ENCODE results near the gene CTBS.

Gene CTBS

DNA sequence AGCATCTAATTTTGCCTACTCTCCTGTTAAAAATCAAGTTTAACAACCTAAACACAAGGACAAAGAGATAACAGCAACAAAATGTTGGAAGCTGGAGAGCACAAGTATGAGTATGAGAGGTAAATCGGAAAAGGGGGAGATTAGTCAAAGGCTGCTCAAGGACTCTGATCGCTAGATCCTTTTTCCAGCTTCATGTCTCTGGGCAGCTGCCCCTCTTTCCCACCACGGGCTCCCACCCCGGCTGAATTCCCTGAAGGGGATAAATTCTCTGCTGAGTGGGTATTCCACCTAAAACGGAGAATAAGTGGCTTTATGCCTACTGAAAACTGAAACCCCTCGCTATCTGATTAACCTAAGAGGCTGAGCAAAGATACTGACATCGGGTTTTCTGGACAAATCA, 696 bp upstream of the CTBS start:
- Histone ChIP-seq H3K4me1 (peaks cover 19% of the 10 kb centered on the region), H3K9me3 (no peaks in the 10 kb centered on the region), H3K27me3 (ENCODE audit: low read depth) (no peaks in the 10 kb centered on the region), H3K36me3 (replicated peaks) (no peaks in the 10 kb centered on the region), H3K4me3 (peak overlapping the region; percentile 54)
- DNase-seq (ENCODE audit: low spot score in 2 of 2) = no peak
- in situ Hi-C loops (cut with MboI; ENCODE audit: low sequenced_read_pairs) = no loop called here

DNA sequence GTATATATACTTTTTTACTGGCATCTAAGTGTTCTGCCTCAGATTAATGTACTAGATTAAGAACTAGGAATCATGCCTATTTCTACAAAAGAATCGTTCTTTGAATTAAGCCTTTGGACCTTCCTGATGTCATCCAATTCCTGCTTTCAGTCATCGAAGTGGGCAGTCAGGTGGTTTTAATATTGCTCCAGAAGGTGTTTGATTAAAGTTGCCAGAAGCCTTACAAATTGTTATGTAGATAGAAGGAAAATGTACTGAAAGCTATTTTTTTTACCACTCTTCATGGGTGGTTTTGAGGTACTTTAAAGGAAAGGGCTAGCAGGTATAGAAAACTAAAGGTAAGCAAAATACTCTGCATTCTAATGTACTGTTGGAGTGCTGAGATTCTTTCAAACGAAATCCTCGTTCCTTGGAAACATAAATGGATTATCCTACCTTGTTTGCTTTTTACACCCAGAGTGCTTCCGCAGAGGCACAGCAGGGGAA, 716 bp downstream of the CTBS start:
- no peak for DNase-seq (ENCODE audit: low spot score in 2 of 2)
- peaks cover 19% of the 10 kb centered on the region for H3K4me1 ChIP-seq
- H3K4me3 ChIP-seq = peak overlapping the region; percentile 54
- H3K9me3 ChIP-seq = no peaks in the 10 kb centered on the region
- H3K36me3 ChIP-seq (replicated peaks) = no peaks in the 10 kb centered on the region
- in situ Hi-C loops (cut with MboI; ENCODE audit: low sequenced_read_pairs) = no loop called here
- no peaks in the 10 kb centered on the region for H3K27me3 ChIP-seq (ENCODE audit: low read depth)

GRCh38 chr1:84571150-84571535, 3.1 kb downstream of the CTBS start:
- DNase-seq (ENCODE audit: low spot score in 2 of 2) = no peak
- in situ Hi-C loops (cut with MboI; ENCODE audit: low sequenced_read_pairs) = no loop called here
- no peaks in the 10 kb centered on the region for H3K27me3 ChIP-seq (ENCODE audit: low read depth)
- H3K36me3 ChIP-seq (replicated peaks) = no peaks in the 10 kb centered on the region
- H3K9me3 ChIP-seq = no peaks in the 10 kb centered on the region
- no peak overlapping the region for H3K4me3 ChIP-seq
- peaks cover 19% of the 10 kb centered on the region for H3K4me1 ChIP-seq

DNA sequence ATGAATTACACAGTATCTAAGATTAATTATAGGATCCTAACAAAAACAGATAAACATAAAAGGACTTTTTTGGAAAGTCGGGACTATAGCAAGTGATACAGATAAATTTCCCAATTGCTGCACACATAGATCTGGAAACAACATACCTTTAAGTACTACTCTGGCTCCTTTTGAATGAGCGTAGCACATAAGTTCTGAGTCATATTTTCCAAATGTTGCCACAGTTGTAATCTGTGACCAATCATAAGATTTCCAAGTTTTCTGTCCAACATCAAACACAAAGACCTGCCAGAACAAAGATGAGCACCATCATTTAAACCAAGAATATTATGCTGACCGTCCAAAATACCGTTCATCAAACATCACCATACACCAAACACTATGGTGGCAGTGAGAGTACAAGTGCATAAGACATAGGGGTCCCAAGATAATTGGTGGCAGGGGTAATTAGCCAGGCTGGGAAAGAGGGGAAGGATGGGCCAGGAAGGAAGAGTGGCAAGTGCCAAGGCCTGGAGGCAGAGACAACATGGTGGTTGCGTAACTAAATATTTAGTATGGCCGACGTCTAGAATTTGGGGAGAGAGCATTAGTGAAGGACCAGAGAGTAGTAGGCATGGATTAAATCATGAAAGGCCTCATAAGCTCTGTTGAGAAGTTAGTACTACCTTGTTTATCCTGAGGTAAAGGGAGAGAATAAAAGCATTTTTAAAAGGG, 3.6 kb downstream of the CTBS start:
- no peak for DNase-seq (ENCODE audit: low spot score in 2 of 2)
- no peaks in the 10 kb centered on the region for H3K27me3 ChIP-seq (ENCODE audit: low read depth)
- peaks cover 19% of the 10 kb centered on the region for H3K4me1 ChIP-seq
- H3K4me3 ChIP-seq = no peak overlapping the region
- in situ Hi-C loops (cut with MboI; ENCODE audit: low sequenced_read_pairs) = no loop called here
- H3K36me3 ChIP-seq (replicated peaks) = no peaks in the 10 kb centered on the region
- H3K9me3 ChIP-seq = no peaks in the 10 kb centered on the region

GRCh38 chr1:84569216-84569615, 5.0 kb downstream of the CTBS start:
- no peaks in the 10 kb centered on the region for H3K27me3 ChIP-seq (ENCODE audit: low read depth)
- H3K9me3 ChIP-seq = no peaks in the 10 kb centered on the region
- H3K4me1 ChIP-seq = peaks cover 16% of the 10 kb centered on the region
- DNase-seq (ENCODE audit: low spot score in 2 of 2) = no peak
- H3K4me3 ChIP-seq = no peak overlapping the region
- in situ Hi-C loops (cut with MboI; ENCODE audit: low sequenced_read_pairs) = no loop called here
- no peaks in the 10 kb centered on the region for H3K36me3 ChIP-seq (replicated peaks)

DNA sequence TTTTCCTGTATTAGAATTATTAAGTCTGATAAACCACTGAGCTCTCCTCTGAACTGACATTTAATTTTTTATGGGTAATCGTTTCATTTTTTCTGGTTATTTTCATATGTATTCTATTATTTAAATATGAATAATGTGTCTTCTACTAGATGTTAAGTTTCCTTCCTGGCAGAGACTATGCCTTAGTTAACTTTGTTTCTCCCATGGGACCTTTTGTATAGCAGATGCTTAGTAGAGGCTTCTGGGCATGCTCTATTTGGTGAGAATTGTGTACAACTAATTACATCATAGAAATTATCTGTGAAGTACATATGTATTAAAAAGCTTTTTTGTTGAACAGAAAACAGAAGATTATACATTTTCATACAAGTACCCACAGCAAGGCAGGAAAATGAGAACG, 23.4 kb downstream of the CTBS start:
- no peaks in the 10 kb centered on the region for H3K36me3 ChIP-seq (replicated peaks)
- H3K4me3 ChIP-seq = no peak overlapping the region
- no peaks in the 10 kb centered on the region for H3K9me3 ChIP-seq
- no peaks in the 10 kb centered on the region for H3K27me3 ChIP-seq (ENCODE audit: low read depth)
- no peak for DNase-seq (ENCODE audit: low spot score in 2 of 2)
- H3K4me1 ChIP-seq = no peaks in the 10 kb centered on the region
- in situ Hi-C loops (cut with MboI; ENCODE audit: low sequenced_read_pairs) = no loop called here

DNA sequence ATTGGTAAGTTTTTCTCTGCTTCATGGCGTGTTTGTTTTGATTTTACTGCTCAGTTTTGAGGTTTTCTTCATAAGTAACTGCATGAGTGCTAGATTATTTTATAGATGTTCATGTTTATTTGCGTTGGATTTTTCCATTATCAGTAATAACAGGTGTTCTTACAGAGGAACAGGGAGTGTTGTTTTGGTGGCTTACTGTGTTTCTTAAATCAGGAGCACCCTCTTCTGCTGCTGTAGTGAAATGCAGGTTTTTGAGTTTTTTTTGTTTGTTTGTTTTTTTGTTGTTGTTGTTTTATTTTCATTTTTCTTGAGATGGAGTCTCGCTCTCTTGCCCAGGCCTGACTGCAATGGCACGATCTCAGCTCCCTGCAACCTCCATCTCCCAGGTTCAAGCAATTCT, 32.6 kb downstream of the CTBS start:
- no peak overlapping the region for H3K4me3 ChIP-seq
- in situ Hi-C loops (cut with MboI; ENCODE audit: low sequenced_read_pairs) = no loop called here
- no peaks in the 10 kb centered on the region for H3K27me3 ChIP-seq (ENCODE audit: low read depth)
- no peaks in the 10 kb centered on the region for H3K36me3 ChIP-seq (replicated peaks)
- DNase-seq (ENCODE audit: low spot score in 2 of 2) = no peak
- no peaks in the 10 kb centered on the region for H3K4me1 ChIP-seq
- no peaks in the 10 kb centered on the region for H3K9me3 ChIP-seq

- DNase-seq (ENCODE audit: low spot score in 2 of 2) = no peak
- Histone ChIP-seq H3K36me3 (replicated peaks) (no peaks in the 10 kb centered on the region), H3K9me3 (no peaks in the 10 kb centered on the region), H3K4me3 (no peak overlapping the region), H3K4me1 (no peaks in the 10 kb centered on the region), H3K27me3 (ENCODE audit: low read depth) (no peaks in the 10 kb centered on the region)
- in situ Hi-C loops (cut with MboI; ENCODE audit: low sequenced_read_pairs) = no loop called here
Observed at GRCh38 chr1:84540759-84541158, 33.5 kb downstream of the CTBS start.

GRCh38 chr1:84539972-84540371, 34.3 kb downstream of the CTBS start:
- DNase-seq (ENCODE audit: low spot score in 2 of 2) = no peak
- in situ Hi-C loops (cut with MboI; ENCODE audit: low sequenced_read_pairs) = no loop called here

GRCh38 chr1:84538599-84538998, 35.6 kb downstream of the CTBS start:
- no peak for DNase-seq (ENCODE audit: low spot score in 2 of 2)
- H3K27me3 ChIP-seq (ENCODE audit: low read depth) = no peaks in the 10 kb centered on the region
- H3K4me1 ChIP-seq = no peaks in the 10 kb centered on the region
- H3K36me3 ChIP-seq (replicated peaks) = no peaks in the 10 kb centered on the region
- in situ Hi-C loops (cut with MboI; ENCODE audit: low sequenced_read_pairs) = no loop called here
- H3K9me3 ChIP-seq = no peaks in the 10 kb centered on the region
- no peak overlapping the region for H3K4me3 ChIP-seq

More at GRCh38 chr1:84539972-84540371, 34.3 kb downstream of the CTBS start:
- Histone ChIP-seq H3K9me3 (no peaks in the 10 kb centered on the region), H3K4me3 (no peak overlapping the region), H3K36me3 (replicated peaks) (no peaks in the 10 kb centered on the region), H3K4me1 (no peaks in the 10 kb centered on the region), H3K27me3 (ENCODE audit: low read depth) (no peaks in the 10 kb centered on the region)

GRCh38 chr1:84525779-84526178, 48.5 kb downstream of the CTBS start:
- DNase-seq (ENCODE audit: low spot score in 2 of 2) = no peak
- in situ Hi-C loops (cut with MboI; ENCODE audit: low sequenced_read_pairs) = no loop called here
- Histone ChIP-seq H3K4me3 (no peak overlapping the region), H3K27me3 (ENCODE audit: low read depth) (no peaks in the 10 kb centered on the region), H3K36me3 (replicated peaks) (no peaks in the 10 kb centered on the region), H3K9me3 (no peaks in the 10 kb centered on the region), H3K4me1 (no peaks in the 10 kb centered on the region)

DNA sequence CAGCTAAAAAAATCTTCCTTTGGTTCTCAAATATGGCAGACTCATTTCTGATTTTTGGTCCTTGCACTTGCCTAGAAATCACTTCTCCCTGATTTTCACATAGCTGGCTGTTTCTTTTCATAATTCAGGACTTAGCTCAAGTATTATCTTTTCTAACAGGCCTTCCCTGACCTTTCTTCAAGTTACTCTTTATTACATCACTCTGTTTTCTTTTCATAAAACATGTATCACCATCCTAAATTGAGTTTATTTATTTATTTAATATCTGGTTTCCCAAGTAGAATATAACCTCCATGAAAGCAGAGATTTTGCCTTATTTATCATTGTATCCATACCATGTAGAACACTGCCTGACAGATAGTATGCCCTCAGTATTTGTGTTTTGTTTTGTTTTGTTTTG, 49.6 kb downstream of the CTBS start:
- H3K4me3 ChIP-seq = no peak overlapping the region
- H3K27me3 ChIP-seq (ENCODE audit: low read depth) = no peaks in the 10 kb centered on the region
- H3K4me1 ChIP-seq = no peaks in the 10 kb centered on the region
- H3K36me3 ChIP-seq (replicated peaks) = no peaks in the 10 kb centered on the region
- DNase-seq (ENCODE audit: low spot score in 2 of 2) = no peak
- in situ Hi-C loops (cut with MboI; ENCODE audit: low sequenced_read_pairs) = no loop called here
- H3K9me3 ChIP-seq = no peaks in the 10 kb centered on the region

DNA sequence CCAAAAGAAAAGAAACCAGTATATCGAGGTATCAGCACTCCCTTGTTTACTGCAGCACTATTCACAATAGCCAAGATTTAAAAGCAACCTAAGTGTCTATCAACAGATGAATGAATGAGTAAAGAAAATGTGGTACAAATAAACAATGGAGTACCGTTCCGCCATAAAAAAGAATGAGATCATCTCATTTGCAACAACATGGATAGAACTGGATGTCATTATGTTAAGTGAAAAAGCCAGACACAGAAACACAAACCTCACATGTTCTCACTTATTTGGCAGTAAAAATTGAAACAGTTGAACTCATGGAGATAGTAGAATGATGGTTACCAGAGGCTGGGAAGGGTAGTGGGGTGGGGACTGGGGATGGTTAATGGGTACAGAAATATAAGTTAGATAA, 63.6 kb downstream of the CTBS start:
- Histone ChIP-seq H3K9me3 (no peaks in the 10 kb centered on the region), H3K27me3 (ENCODE audit: low read depth) (no peaks in the 10 kb centered on the region), H3K4me3 (no peak overlapping the region), H3K4me1 (peaks cover 17% of the 10 kb centered on the region), H3K36me3 (replicated peaks) (no peaks in the 10 kb centered on the region)
- peak in 1 of 2 experiments; percentile 4 for DNase-seq (ENCODE audit: low spot score in 2 of 2)
- in situ Hi-C loops (cut with MboI; ENCODE audit: low sequenced_read_pairs) = no loop called here

GRCh38 chr1:84510165-84510564, 64.1 kb downstream of the CTBS start:
- no peak for DNase-seq (ENCODE audit: low spot score in 2 of 2)
- no peak overlapping the region for H3K4me3 ChIP-seq

DNA sequence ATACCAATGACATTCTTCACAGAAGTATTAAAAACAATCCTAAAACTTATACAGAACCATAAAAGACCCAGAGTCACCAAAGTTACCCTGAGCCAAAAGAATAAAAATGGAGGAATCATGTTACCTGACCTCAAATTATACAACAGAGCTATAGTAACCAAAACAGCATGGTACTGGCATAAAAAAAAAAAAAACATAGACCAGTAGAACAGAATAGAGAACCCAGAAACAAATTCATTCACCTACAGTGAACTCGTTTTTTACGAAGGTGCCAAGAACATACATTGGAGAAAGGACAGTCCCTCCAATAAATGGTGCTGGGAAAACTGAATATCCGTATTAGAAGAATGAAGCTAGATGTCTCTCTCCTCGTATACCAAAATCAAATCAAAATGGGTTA, 65.2 kb downstream of the CTBS start:
- Histone ChIP-seq H3K36me3 (replicated peaks) (no peaks in the 10 kb centered on the region), H3K4me3 (no peak overlapping the region), H3K9me3 (no peaks in the 10 kb centered on the region), H3K27me3 (ENCODE audit: low read depth) (no peaks in the 10 kb centered on the region), H3K4me1 (peaks cover 23% of the 10 kb centered on the region)
- no peak for DNase-seq (ENCODE audit: low spot score in 2 of 2)
- in situ Hi-C loops (cut with MboI; ENCODE audit: low sequenced_read_pairs) = no loop called here

More at GRCh38 chr1:84510165-84510564, 64.1 kb downstream of the CTBS start:
- Histone ChIP-seq H3K9me3 (no peaks in the 10 kb centered on the region), H3K27me3 (ENCODE audit: low read depth) (no peaks in the 10 kb centered on the region), H3K36me3 (replicated peaks) (no peaks in the 10 kb centered on the region), H3K4me1 (peaks cover 17% of the 10 kb centered on the region)
- in situ Hi-C loops (cut with MboI; ENCODE audit: low sequenced_read_pairs) = no loop called here

Measured in HAP-1 (cell line).